Measurements from ENCODE around the gene MATR3. TPM values are rescaled to one million over a fixed set of nuclear protein-coding genes. Genes with fewer than 3 reads are reported as not detected.

Gene MATR3
- total and polyA plus RNA-seq, 2 experiments from 2014 or later: 293 to 344 TPM

- no peak for TF ChIP-seq CTCF (IDR thresholded peaks at IDR 0.05; ENCODE audit: low read depth, low read length)
- DNase-seq (ENCODE audit: low read depth in 1 of 2, low spot score in 1 of 2): no peak
These were observed 84.7 kb downstream of the MATR3 start for GRCh38 chr5:139378101-139378825.

DNA sequence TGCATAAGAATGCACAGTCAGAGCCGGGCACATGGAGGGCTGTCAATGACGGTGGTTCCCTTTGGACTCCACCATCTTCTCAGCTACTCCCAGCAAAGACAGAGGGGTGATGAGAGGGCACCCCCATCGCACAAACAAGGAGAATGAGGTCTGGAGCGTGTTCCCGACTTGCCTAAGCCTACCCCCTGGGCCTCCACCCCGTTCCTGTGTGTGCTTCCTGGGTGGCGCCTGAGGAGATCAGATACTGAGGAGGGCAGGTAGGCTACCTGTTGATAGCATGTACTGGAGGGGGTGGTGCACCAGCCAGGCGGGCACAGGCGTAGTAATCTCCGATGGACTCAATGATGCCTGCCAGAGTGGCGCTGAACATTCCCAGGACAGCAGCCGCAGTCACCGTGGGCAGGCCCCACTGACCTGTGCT, 85.4 kb downstream of the MATR3 start:
- TF ChIP-seq CTCF (IDR thresholded peaks at IDR 0.05; ENCODE audit: low read depth, low read length): no peak
- Histone ChIP-seq H3K27me3 (no peaks in the 10 kb centered on the region), H3K4me3 (no peak overlapping the region), H3K27ac (no peak overlapping the region), H3K4me1 (ENCODE audit: low read depth) (peaks cover 17% of the 10 kb centered on the region), H3K36me3 (no peaks in the 10 kb centered on the region), H3K9me3 (ENCODE audit: low read depth) (no peaks in the 10 kb centered on the region)
- no peak for DNase-seq (ENCODE audit: low read depth in 1 of 2, low spot score in 1 of 2)

More at GRCh38 chr5:139378101-139378825, 84.7 kb downstream of the MATR3 start:
- H3K27ac ChIP-seq: no peak overlapping the region
- no peaks in the 10 kb centered on the region for H3K27me3 ChIP-seq
- H3K4me3 ChIP-seq: no peak overlapping the region
- no peaks in the 10 kb centered on the region for H3K9me3 ChIP-seq (ENCODE audit: low read depth)
- H3K4me1 ChIP-seq (ENCODE audit: low read depth): peaks cover 17% of the 10 kb centered on the region
- H3K36me3 ChIP-seq: peaks cover 2% of the 10 kb centered on the region

GRCh38 chr5:139379626-139380449, 86.3 kb downstream of the MATR3 start:
- peaks cover 17% of the 10 kb centered on the region for H3K4me1 ChIP-seq (ENCODE audit: low read depth)
- no peak for TF ChIP-seq CTCF (IDR thresholded peaks at IDR 0.05; ENCODE audit: low read depth, low read length)
- no peak overlapping the region for H3K27ac ChIP-seq
- no peak for DNase-seq (ENCODE audit: low read depth in 1 of 2, low spot score in 1 of 2)
- no peaks in the 10 kb centered on the region for H3K27me3 ChIP-seq
- no peaks in the 10 kb centered on the region for H3K9me3 ChIP-seq (ENCODE audit: low read depth)
- H3K4me3 ChIP-seq: no peak overlapping the region
- no peaks in the 10 kb centered on the region for H3K36me3 ChIP-seq

Other genes with a start within 250 kb of the MATR3 start
- 42.4 and 49.8 TPM in 2 replicates for gene SIL1, start 95.4 kb upstream of the MATR3 start, total RNA-seq
- gene SIL1, start 95.4 kb upstream of the MATR3 start, polyA plus RNA-seq: 40.5 and 56.5 TPM in 2 replicates
- 88.3 and 93.1 TPM in 2 replicates for gene PAIP2, start 48.1 kb downstream of the MATR3 start, total RNA-seq
- 220 and 243 TPM in 2 replicates for gene PAIP2, start 48.1 kb downstream of the MATR3 start, polyA plus RNA-seq
- 0.81 TPM in 1 of 2 replicates, not detected in the other for gene SLC23A1, start 89.6 kb downstream of the MATR3 start, total RNA-seq
- gene SLC23A1, start 89.6 kb downstream of the MATR3 start, polyA plus RNA-seq: 0.06 and 0.37 TPM in 2 replicates
- 2.3 and 5.3 TPM in 2 replicates for gene MZB1, start 96.2 kb downstream of the MATR3 start, total RNA-seq
- gene MZB1, start 96.2 kb downstream of the MATR3 start, polyA plus RNA-seq: 1.3 and 4.0 TPM in 2 replicates
- gene PROB1, start 101.4 kb downstream of the MATR3 start, total RNA-seq: 22.2 and 42.5 TPM in 2 replicates
- gene PROB1, start 101.4 kb downstream of the MATR3 start, polyA plus RNA-seq: 15.2 and 20.5 TPM in 2 replicates
- 14.2 and 45.3 TPM in 2 replicates for gene SPATA24, start 110.3 kb downstream of the MATR3 start, total RNA-seq
- 12.8 and 29.0 TPM in 2 replicates for gene SPATA24, start 110.3 kb downstream of the MATR3 start, polyA plus RNA-seq
- 10.0 and 10.1 TPM in 2 replicates for gene DNAJC18, start 145.8 kb downstream of the MATR3 start, total RNA-seq
- gene DNAJC18, start 145.8 kb downstream of the MATR3 start, polyA plus RNA-seq: 17.4 and 37.2 TPM in 2 replicates
- gene ECSCR, start 169.0 kb downstream of the MATR3 start, total RNA-seq: not detected in 2 replicates
- gene ECSCR, start 169.0 kb downstream of the MATR3 start, polyA plus RNA-seq: 0.97 and 1.5 TPM in 2 replicates
- not detected in 2 replicates for gene SMIM33, start 177.3 kb downstream of the MATR3 start, total RNA-seq
- 0.10 TPM in 1 of 2 replicates, not detected in the other for gene SMIM33, start 177.3 kb downstream of the MATR3 start, polyA plus RNA-seq
- 58.1 and 79.2 TPM in 2 replicates for gene STING1, start 189.0 kb downstream of the MATR3 start, total RNA-seq
- 59.9 and 69.0 TPM in 2 replicates for gene STING1, start 189.0 kb downstream of the MATR3 start, polyA plus RNA-seq

Measured in cardiac muscle cell (in vitro differentiated cells and primary cell).